ENCODE measurements around the gene CGRRF1.

DNA sequence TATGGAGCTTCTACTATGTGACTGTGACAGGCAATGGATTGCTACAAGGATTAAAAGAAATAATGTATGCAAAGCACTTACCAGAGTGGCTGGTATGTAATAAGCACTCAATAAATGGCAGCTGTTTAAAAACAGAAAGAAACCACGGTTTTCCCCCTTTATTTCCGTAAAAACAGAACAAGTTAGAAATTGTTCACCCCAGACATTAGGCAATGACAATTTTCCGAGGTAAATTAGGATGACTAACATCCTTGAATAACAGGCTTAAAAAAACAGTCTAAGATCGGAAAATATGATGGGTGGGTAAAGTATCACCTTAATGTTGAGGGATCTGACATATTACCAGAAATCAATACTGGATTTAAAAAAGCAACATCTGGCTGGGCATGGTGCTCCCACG, 47.7 kb upstream of the CGRRF1 start:
- TF ChIP-seq, protein P1, sequence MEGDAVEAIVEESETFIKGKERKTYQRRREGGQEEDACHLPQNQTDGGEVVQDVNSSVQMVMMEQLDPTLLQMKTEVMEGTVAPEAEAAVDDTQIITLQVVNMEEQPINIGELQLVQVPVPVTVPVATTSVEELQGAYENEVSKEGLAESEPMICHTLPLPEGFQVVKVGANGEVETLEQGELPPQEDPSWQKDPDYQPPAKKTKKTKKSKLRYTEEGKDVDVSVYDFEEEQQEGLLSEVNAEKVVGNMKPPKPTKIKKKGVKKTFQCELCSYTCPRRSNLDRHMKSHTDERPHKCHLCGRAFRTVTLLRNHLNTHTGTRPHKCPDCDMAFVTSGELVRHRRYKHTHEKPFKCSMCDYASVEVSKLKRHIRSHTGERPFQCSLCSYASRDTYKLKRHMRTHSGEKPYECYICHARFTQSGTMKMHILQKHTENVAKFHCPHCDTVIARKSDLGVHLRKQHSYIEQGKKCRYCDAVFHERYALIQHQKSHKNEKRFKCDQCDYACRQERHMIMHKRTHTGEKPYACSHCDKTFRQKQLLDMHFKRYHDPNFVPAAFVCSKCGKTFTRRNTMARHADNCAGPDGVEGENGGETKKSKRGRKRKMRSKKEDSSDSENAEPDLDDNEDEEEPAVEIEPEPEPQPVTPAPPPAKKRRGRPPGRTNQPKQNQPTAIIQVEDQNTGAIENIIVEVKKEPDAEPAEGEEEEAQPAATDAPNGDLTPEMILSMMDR (IDR thresholded peaks at IDR 0.05): no peak
- TF ChIP-seq POLR2A (IDR thresholded peaks at IDR 0.05) (no peak), EP300 (IDR thresholded peaks at IDR 0.05) (no peak)
